HG03135 (cell line): ENCODE measurements around the gene BMAL1.
A peak's percentile ranks its signal among the peaks of the same experiment; 100 is the strongest.

Source experiments
- ATAC-seq: cut with Tn5 transposase; IDR thresholded peaks from one replicate; pipeline ENCODE4 v1.9.1; 2021; ENCODE audit warnings: mild to moderate bottlenecking, moderate library complexity; ENCODE audit not compliant: unreplicated experiment

Gene BMAL1

DNA sequence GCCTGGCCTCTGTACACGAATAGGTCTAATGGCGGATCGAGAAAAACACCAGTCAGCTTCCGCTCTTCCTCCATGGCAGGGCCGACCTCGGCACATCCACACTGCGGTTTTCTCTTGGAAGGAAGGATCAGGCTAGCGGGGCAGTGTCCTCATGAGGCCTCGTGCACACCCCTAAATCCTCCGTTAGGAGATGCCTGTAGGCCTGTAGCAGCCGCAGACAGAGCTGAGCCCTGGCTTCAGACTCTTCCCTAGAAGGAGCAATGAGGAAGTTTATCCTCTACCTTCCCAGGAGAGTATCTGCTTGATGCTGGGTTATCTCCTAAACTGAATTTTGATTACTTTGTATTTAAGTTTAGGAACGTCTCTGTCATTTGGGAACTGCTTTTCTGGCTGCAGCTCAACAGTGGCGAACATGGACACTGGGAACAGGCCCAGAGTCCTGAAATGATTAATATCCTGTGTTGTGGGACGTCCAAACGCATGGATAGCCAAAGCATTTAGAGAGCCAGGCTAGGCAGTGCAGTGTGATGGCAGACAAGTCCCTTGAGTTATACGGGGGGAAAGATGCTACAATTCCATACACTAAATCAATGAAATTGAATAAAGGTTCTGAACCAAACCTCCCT is 16.5 kb upstream of the BMAL1 start:
- ATAC-seq = no peak

DNA sequence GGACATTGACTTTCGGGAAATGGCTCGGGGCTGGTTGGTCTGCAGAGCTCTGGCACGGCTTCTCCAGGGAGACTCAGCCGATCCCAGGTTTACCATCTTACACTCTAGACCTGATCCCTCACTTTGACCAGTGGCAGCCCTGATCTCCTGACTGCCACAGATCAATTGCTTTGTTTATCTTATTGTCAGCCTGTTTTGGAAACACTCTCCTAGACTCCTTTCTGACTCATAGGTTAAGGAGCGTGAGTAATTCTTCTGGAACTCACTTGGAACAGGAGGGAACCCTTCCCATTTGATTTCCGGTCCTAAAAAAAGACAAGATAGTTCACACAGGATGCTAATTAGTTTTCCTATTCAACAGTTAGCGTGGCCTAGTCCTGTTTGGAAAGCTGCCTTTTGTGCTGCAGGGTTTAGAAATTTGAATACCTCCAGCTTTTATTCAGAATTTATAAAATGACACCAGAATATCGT is 16.0 kb upstream of the BMAL1 start:
- no peak for ATAC-seq

DNA sequence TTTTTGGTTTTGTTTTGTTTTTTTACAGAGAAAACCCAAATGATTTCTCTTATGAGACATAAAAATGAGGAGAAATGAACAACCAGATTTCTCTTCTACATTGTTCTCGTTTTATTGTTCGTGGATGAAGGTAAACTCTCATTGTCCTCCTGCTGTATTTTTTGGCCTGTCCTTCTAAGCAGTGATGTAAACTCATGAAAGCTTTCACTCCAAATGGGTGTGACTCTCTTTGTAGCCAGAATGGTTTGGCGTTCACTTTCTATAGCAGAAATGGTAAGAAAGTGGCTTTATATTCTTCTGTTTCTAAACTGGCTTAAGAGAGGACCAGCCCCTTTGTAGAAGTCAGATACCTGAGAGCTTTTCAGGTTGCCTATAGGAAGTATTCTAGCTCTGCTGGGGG is 15.5 kb upstream of the BMAL1 start:
- ATAC-seq = no peak

DNA sequence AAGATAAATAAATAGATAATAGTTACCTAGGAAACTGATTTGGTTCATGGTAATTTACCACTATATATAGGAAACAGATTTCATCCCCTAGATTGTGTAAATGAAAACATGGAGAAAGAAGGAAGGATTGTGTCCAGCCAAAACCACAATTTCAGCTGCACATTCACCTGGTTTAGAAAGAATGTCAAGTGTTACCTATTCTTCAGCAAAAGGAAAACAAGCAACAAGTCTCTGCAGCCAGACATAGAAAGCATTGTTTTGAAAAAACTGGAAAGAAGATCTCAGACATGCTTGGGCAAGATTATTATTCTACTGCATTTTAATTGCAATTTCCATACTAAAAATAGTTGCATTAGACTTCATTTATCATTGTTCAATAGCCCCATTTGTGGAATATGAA is 8.8 kb upstream of the BMAL1 start:
- ATAC-seq = no peak

DNA sequence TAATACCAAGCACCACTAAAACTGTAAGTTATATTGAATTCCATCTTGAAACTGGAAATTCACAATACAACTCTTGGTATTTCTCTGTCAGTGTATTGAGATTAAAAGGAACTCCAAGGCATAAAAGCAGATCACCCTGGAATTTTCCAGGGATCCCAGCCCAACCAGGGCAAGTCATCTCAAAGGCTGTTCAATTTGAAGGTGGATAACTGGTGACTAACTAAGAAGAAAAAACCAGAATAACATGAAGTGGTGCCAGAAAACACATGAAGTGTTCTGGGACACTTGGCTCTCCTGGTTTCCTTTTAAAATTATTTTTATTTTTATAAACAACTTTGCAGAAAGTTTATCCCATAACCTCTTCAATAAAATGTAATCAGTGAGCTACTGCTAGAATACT is 7.8 kb upstream of the BMAL1 start:
- no peak for ATAC-seq

DNA sequence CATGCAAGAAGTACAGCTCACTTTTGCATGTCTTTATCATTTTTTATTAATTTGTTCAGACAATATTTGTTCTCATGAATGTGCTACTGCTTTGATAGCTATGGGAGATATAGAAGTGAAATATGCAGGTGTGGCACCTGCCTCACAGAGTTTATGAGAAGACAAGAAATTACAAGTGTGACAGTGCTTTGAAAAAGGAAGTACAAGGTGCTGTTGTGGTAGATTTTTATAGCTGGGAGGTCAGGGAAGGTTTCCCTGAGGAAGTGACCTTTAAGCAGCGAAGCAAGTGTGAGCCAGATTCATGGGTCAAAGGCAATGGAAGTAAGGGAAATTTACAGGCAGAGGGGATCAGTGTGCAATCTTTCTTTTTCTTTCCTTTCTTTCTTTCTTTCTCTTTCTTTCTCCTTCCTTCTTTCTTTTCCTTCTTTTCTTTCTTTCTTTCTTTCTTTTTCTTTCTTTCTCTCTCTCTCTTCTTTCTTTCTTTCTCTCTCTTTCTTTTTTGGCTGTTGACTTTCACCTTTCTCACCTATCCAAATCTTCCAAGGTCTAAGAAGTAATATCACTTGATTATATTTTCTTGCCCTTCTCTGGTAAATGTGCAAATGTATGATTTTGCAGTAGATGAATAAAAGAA is 6.4 kb upstream of the BMAL1 start:
- no peak for ATAC-seq

DNA sequence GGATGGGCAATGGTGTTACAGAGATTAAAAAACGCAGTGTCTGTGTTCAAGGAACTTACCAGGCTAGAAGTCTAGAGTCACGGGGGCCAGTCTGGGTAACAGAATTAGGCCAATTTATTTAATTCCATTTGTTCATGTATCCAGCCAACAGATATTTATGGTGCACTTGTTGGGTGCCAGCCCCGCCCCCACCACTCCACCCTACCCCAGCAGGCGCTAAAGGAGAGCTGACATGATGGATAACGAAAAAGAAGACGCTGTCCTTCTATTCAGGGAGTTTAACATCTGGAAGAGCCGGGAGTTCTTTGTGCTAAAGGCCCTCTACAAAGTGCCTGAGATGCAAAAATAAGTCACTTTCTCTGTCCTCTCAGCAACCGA is 1.1 kb upstream of the BMAL1 start:
- ATAC-seq = no peak

DNA sequence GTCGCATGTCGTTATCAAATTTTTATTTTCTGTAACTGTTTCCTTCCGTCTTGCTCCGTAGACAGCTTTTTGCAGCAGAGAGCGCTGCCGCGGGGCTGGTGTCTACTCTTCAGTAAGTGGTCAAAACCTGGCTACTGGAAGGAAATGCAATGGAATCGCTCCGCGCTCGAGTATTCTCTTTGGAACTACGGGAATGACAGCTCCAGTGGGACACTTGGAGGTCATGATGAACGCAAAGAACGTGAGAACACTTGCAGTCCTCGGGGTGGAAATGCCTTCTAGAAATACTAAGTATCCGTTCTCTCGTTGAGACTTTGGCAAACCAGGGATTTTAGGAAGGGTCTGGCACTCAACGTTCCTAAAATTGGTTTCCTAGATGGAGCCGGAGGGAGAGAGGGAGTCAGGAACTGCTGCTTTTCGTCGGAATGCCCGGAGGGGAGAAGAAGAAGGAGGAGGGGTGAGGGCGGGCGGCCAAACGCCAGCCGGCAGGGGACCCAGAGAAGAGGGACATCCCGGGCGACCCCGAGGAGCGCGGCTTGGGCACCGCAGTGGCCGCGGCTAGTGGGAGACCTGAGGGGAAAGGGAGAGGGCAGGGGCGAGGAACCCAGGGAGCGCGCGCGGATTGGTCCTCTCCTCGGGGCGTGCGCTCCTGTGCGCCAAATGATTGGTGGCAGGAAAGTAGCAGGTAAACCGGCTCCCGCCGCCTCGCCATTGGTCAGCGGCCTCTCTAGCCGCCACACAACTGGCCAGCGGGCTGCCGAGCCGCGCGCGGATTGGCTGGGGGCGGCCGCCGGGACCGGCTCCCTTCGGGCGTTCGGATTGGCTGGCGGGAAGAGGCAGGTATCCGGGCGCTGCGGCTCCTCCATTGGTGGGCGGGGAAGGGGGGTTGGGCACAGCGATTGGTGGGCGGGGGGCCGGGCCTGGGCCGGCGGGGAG is 490 bp upstream of the BMAL1 start:
- ATAC-seq = peak; percentile 89

DNA sequence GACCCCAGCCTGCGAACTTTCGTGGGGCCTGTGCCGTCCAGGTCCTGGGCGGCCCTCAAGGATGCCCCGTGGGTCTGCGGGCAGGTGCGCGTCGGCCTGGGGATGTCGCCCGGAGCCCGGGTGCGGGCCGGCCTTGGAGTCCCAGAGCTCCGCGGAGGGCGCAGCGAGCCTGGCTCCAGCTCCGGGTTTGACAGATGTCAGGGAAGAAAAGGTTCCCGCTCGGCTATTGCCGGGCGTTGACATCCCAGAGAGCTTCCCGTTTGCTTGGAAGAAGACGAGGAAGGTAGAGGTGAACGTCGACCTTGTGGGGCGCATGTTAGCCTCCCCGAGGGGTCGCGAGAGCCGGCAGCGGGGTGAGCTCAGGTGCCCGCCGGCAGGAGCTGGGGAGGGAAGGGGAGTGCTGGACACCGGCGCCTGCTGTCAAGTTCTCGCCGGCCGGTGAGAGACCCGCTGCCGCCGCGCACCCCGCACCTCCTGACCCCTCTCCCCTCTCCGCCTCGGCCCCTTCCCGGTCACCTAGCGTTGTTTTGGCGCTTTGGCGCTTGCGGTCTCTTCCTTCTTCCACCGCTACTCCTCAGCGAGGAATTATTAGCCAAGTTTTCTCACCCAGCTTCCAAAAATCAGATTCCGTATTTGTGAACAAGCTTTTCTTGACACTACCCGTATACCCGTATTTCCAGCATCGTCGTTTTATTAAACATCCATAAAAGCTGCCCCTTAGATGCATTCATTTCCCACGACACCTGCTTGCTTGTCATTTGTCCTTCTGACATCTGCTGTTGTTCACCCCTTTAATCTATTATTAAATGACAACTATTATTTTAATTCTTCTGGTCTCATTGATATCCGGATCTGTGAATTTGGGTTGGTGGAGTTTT is 1.3 kb downstream of the BMAL1 start:
- ATAC-seq = peak; percentile 9

DNA sequence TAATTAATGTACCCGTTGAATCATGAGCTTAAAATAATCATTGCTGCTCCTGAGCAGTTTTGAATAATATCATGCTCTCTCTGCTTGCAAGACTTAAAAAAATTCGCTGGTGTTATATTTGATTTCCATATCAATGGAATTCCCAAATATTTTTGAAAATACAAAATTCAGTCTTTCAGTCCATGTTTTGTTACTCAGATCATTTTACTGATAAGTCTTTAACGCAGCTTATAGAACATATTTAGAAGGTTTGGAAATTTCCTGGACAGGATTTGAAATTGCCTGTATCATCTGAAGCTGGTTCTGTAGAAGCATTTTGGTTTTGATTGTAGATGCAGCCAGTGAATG is 1.9 kb downstream of the BMAL1 start:
- no peak for ATAC-seq

DNA sequence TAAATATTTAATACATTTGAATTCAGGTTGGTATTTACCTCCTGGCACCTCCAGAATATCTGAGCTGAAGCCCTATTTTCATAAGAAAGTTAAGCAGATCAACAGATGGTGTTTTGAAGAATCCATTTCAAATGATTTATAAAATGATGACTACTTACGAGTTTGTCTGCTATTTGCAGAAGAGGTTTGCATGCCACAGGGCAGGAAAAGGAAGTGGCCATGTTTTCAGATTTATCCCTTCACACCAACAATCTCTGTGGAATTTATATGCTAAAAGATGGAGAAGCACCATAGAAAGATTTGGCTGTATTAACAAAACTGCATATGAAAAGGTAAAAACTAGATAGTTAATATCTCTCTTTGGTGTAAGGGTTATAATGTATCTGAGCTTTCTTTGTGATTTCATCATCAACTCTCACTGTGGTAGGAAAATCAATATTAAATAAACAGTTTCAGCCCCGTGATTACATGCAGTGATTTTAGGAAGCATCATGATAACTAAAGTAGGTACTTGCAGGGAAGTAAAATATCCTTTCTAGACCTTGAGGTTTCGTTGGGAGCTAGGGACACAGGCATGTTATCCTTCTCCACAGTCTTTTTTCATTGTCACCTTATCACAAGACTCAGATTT is 2.6 kb downstream of the BMAL1 start:
- no peak for ATAC-seq

DNA sequence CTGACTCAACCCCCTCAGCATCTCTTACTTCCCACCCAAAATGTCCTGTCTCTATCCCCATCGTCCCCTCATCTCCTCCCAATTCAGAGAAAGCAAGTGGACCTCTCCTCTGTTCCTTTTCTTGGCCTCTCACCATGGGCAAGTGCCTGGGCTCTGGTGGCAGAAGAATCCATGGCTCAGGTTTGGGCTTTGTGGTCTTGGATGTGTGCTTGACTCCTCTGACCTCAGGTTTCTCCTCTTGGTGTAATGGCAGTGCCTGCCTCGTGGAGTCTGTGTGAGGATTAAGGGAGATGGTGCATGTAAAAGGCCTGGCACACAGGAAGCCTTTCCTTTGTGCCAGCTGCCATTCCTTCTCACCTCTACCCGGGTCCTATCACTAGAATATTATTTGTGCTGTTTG is 3.2 kb downstream of the BMAL1 start:
- no peak for ATAC-seq

DNA sequence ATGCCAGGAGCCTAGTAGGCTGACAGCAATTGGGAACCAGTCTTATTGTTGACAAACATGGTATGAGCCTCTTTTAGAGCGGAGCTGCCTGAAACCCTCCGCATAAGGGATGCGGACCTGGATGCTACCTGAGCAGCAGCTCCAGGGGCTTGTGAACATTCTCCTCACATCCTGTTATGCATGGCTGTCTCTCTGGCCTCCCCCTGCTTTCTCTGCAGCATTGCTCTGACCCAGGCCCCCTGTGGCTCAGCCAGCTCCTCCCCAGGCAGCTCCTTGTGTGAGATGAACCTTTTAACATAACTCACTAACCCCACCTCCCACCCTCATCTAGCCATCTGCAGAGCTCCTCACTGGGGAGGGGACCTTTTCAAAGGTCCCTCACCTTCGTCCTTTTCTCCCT is 6.0 kb downstream of the BMAL1 start:
- ATAC-seq = no peak

DNA sequence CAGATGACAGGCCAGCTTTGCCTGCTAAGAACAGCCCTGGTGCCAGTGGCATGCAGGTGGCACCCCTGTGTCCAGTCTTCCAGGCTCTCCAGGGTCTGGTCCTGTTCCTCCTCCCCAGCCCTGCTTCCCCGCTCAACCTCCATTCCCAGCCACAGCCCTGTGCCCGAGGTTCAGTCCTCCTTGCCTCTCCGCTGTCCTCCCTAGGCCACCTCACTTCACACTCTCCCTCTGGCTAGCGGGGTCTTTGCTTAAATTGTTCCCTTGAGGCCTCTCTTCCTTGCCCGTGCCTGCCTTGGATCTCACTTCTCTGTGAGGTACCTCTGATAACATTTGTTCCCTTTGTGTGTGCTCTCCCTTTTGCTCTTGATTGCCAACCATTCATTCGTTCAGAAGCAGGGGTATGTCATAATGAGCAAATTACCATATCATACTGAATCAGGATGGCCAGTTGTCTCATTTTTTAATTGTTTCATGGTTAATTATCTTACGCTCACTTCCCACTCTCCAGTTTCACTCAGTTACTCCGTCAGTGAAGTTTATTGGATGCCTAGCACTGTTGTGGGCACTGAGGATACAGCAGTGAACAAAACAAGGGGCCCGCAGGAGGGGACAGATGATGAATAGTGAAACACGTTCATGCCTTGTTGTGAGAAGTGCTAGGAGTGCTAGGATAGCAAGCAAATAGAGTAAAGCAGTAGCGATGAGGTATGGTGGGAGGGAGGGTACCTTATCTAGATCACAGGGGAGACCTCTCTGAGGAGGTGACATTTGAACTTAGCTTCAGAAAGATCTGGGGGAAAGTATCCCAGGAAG is 7.4 kb downstream of the BMAL1 start:
- no peak for ATAC-seq

DNA sequence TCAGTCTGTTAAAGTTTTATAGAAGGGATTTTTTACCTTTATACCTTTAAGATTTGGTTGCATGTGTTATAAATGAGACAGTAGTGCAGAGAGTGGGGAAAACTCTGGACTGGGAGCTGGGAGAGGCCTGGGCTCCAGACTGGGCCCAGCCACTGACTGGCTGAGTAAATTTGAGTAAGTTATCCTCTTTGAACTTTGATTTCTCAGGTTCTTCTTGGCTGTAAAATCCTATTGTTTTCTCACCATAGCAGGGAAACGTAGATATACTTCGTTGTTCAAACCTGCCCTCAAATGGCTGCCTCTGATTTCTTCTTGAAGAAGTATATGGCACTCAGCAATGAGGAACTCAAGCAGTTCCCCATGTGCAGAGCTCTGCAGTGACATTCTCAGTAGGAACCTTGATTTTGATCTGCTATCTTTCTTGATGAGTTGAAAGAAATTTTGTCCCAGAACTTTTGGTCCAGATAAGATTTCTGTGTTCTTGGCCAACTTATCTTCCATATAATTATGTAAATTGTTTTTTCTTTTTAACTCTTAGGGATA is 8.8 kb downstream of the BMAL1 start:
- ATAC-seq = no peak

DNA sequence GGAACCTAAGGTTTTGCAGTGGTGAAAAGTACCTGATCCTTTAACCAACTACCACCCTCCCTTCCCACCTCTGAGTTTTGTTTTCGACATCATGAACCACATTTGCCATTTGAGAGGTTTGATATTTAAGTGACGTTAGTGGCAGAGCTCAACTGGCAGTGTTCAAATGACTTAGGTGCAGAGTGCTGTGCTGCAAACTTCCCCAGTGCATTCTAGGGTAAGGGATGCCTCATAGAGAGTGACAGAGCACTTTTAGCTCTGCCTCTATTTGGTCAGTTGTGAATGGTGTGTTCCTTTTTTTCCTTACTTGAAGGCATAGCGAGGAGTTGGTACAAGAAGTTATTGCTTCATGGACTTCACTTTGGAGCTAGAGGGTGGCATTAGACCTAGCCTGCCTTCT is 9.4 kb downstream of the BMAL1 start:
- no peak for ATAC-seq

DNA sequence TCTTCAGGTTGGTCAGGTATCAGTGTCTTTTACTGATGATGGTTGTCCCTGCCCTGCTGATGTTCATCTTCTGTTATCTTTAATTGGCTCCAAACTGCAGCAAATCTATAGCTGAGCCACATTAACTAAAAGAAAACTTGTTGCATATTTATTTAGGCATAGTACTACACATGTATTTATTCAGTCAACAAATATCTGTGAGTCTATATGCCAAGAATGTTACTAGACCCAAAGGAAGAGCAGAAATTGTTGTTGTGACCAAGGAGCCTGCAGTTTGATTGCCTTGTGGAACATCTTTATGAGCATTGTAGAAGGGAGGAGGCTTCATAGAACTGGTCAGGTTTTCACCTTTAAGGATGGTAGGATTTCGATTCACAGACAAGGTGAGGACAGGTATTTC is 10.1 kb downstream of the BMAL1 start:
- no peak for ATAC-seq

DNA sequence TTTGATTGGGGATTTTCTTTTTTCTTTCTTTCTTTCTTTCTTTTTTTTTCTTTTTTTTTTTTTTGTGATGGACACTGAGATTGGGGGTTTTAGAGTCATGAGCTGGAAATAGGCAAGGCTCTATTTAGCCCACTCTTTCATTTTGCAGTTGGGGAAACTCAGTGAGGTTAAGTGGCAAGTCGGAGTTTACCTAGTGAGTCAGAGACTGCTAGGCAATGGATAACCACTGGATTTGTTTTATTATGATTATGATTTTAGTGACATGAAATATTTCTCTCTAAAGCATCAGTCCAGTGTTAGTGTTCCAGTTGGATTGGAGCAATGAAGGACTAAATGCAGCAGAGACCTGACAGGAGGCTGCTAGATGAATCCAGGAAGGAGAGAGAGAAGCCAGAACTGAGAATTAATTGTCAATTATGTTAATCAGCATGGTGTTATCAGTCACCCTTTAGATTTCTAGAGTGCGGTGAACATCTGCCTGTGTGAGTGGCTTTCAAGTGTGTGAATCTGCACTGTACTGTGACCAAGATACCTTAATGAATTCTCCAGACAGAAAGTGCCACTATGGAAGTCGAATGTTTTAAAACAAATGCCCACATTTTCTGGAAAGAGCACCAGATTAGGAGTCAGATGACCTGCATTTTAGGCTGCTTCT is 10.9 kb downstream of the BMAL1 start:
- ATAC-seq = no peak

DNA sequence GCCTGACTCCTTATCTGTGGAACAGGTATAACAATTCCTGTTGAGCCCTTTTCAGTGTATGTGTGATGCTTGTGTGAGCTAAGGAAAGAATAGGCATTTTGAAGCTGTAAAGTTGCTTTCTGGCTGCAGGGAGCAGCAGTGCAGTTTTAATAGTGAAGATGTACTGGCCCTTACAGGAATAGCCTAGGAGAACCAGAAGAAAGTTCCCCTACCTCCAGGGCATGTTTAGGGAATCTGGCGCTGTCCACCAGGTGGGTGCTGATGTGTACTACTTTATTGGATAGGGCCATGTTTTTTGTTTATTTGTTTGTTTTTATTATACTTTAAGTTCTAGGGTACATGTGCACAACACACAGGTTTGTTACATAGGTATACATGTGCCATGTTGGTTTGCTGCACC is 11.5 kb downstream of the BMAL1 start:
- no peak for ATAC-seq
